Erythroblast (primary cell): ENCODE data around the gene PLXNA2.

Source experiments
- GATA1 ChIP-seq: IDR thresholded peaks from 2 replicates; pipeline ENCODE4 v1.6.1; 2011; ENCODE audit warnings: low read depth, mild to moderate bottlenecking, control low read depth, low read length, moderate library complexity
- POLR2A ChIP-seq: IDR thresholded peaks from 2 replicates; pipeline ENCODE4 v1.6.1; 2011; ENCODE audit warnings: mild to moderate bottlenecking, low read length

DNA sequence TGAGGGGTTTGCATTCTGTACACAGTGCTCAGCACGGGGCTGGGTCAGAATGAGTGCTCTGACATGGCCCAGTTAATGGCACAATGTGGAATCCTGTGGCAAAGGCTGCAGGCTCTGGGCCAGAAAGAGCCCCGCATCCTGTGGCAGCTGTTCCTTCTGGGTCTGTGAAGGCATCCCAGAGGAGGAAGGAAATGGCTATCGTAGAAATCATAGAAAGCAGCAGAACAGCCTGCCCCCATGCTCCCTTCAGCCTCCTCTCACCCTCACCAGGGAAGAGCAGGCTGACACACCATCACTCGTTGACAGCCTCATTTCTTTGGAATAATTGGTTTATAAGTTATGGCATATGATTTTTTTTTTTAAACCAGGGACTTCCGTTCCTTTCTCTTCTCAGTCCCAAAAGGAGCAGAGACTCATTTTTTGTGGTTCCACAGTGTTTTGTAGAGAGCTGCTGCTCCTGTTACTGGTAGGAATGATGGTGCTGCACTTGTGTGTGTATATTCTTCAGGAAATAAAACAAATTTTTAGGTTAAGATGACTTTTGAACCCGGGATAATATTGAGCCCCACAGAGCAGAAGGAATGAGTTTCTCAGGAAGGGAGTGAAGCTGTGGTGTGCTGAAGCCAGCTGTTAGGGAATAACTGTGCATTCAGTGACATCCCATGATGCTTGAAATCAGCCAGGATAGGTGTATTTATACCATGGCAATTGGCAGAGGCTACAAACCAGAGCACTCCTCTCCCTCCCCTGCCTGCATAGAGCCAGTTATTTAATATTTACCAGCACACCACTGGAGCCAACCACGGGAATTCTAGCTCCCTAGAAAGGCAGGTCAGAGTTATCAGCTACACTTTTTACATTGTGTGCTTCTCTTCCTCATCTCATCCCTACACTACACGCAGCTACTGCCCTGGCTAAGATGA is 32.0 kb downstream of the PLXNA2 start:
- TF ChIP-seq POLR2A, result no peak
- TF ChIP-seq GATA1, result no peak
